Esophagus muscularis mucosa (tissue), 3 donors: ENCODE measurements around the gene GTF2H4.

ENCODE experiments used
- POLR2A ChIP-seq: fragments of 450-650 bp; IDR thresholded peaks from one replicate; pipeline ENCODE4 v1.6.1; 2017; ENCODE audit warnings: antibody characterized with exemption, moderate library complexity, mild to moderate bottlenecking, low read depth
- POLR2AphosphoS5 ChIP-seq, 2 donors: sonication (generic); formaldehyde crosslinking; IDR thresholded peaks; one replicate each; pipeline ENCODE4 v1.6.1; 2017; ENCODE audit warnings: antibody characterized with exemption in 2 of 2
- TF ChIP-seq, protein P1 (sequence below), 3 experiments: fragments of 200-600 bp in 2 of 3; fragments of 450-650 bp in 1 of 3; sonication (generic) in 2 of 3; IDR thresholded peaks; one replicate each; pipeline ENCODE4 v1.5.1; 2017 to 2019; ENCODE audit warnings: antibody characterized with exemption in 3 of 3, mild to moderate bottlenecking in 2 of 3, moderate library complexity in 1 of 3

DNA sequence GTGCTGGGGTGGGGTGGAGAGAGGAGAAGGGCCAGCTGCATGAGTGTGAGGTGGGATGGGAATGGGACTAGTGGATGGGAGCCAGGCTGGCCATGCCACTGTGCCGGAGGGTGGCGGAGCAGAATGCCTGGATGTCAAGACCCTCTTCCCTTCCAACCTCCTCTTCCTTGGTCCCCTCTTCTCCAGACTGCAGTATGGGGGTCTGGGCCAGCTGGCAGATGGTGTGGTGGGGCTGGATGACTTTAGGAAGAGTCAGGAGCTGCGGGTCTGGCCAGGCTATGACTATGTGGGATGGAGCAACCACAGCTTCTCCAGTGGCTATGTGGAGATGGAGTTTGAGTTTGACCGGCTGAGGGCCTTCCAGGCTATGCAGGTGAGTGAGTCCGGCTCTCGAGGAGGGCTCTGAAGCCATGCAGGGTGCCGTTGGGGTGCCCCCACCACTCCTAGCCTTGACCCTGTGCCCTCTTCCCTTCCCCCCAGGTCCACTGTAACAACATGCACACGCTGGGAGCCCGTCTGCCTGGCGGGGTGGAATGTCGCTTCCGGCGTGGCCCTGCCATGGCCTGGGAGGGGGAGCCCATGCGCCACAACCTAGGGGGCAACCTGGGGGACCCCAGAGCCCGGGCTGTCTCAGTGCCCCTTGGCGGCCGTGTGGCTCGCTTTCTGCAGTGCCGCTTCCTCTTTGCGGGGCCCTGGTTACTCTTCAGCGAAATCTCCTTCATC, 16.0 kb upstream of the GTF2H4 start:
- TF ChIP-seq, protein P1, sequence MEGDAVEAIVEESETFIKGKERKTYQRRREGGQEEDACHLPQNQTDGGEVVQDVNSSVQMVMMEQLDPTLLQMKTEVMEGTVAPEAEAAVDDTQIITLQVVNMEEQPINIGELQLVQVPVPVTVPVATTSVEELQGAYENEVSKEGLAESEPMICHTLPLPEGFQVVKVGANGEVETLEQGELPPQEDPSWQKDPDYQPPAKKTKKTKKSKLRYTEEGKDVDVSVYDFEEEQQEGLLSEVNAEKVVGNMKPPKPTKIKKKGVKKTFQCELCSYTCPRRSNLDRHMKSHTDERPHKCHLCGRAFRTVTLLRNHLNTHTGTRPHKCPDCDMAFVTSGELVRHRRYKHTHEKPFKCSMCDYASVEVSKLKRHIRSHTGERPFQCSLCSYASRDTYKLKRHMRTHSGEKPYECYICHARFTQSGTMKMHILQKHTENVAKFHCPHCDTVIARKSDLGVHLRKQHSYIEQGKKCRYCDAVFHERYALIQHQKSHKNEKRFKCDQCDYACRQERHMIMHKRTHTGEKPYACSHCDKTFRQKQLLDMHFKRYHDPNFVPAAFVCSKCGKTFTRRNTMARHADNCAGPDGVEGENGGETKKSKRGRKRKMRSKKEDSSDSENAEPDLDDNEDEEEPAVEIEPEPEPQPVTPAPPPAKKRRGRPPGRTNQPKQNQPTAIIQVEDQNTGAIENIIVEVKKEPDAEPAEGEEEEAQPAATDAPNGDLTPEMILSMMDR (IDR thresholded peaks at IDR 0.05): no peak
- TF ChIP-seq POLR2AphosphoS5 (IDR thresholded peaks at IDR 0.05) (no peak), POLR2A (no peak)
